Fibroblast of skin of back (primary cell): ENCODE data around the gene LHX3.
A peak's percentile ranks its signal among the peaks of the same experiment; 100 is the strongest.

Source experiments
- DNase-seq: peaks from one replicate; pipeline ENCODE4 v3.0.0-alpha.2; 2013

LHX3 gene

DNA sequence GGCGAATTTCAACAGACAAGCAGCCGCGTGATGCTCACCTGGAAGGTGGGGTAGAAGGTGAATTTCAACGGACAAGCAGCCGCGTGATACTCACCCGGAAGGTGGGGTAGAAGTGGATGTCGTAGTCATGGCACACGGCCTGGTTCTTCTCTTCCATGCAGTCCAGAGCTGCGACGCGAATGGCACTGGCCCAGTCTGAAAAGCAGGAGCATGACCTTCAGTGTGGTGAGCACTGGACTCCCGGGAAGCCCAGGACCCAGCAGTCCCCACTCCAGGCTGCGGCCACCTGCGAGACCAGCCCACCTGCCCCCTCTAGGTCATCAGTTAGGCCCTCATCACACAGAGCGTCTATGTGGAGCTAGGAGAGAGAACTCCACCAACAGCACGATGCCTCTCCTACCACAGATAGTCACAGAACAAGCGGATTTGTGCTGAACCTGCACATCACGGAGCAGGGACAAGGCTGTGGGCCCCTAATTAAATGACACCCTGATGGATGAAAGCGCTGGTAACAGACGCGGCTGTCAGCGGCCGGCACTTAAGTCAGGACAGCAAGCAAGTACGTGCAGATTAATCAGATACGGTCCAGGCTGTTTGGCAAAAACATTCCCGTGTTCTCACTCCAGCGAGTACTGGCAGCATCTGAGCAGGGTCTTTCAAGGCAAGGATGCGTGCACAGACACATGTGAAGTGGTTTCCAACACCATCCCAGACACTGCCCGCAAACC, 21.9 kb upstream of the LHX3 start:
- no peak for DNase-seq

DNA sequence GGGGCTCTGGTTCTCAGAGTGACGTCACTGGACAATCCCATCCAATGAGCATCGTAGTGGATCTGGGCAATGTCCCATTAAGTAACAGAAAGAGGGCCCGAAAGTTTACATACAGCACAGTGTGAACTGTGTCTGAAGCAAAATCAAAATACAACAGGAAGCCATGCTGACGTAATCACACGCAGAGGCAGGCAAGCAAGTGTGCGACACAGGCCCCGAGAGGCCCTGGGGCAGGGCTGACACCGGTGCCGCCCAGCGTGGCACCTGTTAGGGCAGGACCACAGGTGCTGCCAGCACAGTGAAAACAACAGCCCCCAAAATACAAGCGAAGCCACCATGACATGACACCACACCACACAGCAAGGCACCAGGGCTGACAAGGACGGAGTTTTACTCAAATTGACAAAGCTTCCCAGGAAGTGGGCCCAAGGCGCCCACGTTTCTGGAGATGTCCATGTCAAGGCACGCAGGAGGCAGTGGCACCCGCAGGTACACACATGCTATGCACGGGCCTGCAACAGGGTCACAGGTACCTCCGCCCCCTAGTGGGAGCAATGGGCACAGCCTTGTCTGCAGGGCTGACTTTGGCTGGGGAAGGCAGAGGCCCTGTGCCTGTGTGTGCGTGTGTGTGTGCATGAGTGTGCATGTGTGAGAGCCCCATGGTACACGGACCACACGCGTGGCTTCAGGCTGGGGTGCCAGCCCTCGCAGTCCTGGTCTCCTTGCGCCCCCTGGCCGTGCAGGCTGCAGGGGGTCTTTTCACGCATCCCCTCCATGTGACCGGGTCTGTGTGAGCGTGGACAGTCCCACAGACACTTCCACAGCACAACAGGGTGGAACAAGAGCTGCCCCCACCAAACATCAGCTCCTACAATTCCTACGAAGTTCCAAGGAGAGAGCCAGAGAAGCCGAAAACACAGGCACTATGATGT, 21.1 kb upstream of the LHX3 start:
- DNase-seq: peak; percentile 39

DNA sequence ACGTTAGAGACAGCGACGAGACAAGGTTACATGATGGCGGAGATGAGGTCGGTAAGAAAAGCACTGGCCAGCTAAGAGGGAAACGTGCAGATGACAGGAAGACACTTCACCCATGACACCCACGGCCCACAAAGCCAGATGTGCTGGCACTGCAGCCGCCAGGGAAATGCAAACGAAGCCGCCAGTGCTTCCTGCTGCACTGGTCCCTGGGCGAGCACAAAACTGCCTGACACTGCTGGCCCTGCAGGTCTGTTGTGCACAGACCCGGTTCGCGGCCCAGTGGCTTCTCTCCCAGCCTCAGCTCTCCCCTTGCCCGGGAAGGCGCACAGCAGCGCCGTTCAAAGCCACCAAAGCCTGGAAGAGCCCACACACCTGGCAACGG, 20.4 kb upstream of the LHX3 start:
- DNase-seq: no peak

DNA sequence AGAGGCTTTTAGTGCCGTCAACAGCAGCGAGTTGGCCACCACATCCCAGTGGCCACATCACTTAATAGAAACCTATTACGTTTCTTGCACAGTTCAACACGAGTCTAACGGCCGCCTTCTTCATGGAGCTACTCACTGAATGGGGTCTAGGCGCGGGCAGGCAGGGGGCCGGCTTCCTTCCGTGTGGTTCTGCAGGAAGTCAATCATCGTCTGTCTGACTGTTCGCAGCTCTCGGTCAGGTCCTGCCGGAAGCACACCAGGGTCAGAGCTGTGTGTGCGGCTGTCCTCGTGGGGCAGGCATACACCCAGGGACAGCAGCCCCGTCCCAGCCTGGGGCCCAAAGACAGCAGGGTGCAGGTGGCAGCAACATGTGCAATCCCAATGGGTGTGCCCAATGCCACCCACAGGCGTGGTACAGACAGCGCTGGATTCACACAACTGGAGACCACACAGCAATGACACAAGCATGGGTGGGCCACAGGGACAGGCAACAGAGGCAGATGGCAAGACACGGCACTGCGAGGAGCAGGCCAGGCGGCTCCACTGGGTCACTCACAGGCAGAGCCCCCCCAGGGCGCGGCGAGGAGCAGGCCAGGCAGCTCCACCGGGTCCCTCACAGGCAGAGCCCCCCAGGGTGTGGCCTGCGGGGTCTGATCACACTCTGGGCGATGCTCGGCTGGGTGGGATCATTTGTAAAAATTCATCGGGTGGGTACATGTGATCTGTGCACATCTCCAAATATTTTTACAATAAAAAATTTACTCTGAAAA, 19.1 kb upstream of the LHX3 start:
- no peak for DNase-seq

DNA sequence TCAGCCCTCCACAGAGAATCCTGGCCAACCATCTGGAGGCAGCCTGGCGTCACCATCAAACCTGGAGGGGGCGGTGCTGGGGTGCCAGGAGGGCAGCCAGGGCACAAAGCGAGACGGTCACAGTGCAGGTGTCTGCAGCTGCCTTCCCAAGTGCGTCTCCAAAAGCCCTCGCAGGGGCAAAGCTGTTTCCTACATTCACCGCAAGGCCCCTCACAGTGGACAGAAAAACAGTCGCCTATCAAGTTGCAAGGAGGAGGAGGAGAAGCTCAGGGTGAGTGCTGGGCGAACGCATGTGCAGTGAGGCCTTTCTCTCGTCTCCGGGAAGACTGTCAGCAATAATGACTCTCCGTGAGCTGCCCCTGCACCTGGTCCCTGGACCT, 18.0 kb upstream of the LHX3 start:
- DNase-seq: no peak

DNA sequence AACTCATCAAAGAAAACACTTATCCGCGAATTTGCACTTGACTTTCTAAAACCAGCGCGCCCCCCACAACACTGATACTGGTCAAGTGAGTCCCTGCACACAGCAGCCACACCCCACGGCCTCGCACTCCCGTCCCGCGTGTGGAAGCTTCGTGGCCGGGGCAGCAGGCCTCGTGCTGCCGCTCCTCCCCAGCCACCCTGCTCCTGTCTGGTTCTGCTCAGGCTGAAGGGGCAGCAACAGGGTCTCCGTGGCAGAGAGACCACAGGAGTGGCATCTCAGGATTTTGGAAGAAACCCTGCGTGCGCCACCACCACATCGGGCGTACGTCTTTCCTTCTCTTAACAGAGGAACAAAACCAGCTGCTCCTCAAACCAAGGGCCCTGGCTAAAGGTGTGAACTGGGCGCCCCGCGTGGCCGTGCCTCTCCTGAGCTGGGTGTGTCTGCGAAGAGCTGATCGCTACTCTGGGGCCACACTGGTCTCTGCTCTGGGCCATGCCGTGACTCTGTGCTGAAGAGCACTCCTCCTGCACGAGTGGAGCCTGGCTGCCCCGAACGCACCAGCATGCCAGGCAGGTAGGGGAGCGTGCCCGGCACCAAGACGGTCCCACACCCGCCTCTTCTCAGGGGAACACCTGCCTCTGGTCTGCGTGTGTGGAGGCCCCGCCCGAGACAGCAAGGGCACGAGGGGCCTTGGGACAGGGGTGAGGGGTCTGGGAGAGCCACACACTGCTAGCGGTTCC, 17.4 kb upstream of the LHX3 start:
- no peak for DNase-seq

DNA sequence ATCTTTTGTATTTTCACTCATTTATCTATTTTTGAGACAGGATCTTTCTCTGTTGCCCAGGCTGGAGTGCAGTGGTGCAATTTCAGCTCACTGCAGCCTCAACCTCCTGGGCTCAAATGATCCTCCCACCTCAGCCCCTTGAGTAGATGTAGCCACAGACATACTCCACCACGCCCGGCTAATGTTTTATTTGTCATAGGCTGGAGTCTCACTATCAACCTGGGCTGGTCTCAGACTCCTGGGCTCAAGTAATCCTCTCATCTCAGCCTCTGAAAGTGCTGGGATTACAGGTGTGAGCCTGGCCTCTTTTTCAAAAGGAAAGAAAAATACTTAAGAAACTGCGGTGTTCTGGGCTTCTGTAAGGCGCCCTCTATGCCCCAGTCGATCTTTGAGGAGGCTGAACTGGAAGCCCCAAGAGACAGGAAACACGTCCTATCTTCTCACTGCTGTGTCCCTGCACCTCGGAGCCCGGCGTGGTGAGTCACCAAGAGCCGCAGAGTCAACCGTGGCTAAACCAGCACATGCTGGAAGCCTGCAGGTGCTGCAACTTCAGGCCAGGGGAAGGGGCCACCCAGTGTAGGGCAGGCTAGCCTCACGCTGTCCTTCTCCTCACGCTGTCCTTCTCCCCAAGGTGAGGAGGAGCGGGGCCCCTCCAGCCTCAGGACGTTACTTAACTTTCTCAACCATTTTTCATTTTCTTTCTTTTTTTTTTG, 15.2 kb upstream of the LHX3 start:
- DNase-seq: peak; percentile 55

DNA sequence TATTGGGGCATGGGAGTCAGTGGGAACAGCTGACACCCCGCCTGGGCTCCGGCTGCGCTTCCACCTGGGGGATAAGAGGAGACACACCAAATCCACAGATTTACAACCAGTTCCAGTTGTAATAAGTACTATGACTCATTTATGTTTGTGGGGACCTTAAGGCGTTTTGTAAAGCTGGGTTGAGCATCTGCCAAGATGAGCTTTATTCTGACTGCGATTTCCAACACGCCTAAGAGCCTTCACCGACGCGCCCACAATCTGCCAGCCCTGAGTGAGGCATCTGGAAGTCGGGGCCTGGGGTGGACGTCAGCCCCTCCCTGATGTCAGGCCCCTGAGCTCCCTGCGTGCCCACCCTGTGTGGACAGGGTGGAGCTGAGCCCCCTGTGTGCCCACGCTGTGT, 14.3 kb upstream of the LHX3 start:
- peak; percentile 21 for DNase-seq

DNA sequence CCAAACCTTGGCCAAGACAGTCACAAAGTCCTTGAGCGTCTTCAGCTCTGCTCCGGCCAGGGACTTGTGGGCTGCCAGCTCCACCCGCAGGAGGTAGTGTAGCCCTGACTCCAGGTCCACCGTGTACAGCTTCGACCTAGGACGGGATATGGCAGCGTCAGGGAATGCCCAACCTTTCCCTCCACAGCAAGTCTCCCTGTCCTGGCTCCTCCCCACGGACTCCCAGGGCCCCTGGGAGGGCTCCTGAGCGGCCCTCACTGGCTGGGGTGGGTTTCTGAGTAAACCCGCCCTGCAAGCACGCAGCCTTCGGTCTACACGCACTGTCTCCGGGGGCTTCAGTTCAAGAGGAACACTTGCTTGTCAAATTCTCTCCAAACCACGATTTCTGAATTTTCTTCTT, 13.7 kb upstream of the LHX3 start:
- DNase-seq: no peak

DNA sequence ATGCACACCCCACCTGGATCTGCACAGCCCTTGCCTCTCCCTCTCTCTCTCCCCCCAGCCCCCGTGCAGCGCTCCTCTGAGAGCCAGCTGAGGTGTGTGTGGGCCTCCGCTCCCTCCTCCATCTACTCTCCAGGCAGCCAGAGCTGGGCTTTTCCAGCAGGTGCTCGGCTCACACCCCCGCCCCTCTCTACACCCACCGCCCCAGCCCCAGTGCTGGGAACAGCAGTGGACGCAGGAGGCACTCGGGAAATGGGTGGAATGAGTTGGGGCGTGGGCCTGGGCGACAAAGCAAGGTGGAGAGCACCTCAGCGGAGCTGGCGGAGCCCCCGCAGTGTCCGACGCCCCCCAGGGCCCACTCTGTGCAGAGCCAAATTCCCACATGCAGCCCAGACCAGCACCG, 13.3 kb upstream of the LHX3 start:
- DNase-seq: no peak

DNA sequence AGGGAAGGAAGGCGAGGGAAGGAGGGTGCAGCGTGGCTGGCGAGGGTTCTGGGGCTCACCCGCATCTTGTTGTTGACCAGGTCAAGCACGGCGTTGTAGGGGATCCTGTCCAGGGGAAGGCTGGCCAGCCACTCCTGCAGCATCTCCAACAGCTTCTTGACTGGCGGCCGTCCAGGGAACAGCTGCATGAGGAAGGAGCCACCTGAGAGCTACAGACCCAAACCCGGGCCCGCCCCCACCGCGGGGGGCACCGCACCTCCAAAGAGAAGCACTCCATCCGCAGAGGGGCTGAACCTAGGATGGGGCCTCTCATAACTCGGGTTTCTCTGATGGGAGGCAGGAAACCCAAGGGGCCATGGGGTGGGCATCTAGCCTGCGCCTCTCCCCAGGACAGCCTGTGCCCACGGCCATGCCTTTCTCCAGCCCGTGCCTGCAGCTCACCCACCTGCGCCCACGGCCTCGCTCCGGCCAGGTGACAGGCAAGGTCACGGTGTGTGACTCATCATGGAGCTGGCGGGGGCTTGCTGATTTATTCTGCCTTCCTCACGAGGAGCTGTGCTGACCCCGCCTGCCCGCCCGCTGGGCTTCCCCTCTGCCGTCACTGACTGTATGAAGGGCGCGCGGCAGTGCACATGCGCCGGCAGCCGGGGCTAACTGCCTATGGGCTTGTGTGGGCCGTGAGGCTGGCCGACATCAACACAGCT, 11.8 kb upstream of the LHX3 start:
- DNase-seq: no peak

DNA sequence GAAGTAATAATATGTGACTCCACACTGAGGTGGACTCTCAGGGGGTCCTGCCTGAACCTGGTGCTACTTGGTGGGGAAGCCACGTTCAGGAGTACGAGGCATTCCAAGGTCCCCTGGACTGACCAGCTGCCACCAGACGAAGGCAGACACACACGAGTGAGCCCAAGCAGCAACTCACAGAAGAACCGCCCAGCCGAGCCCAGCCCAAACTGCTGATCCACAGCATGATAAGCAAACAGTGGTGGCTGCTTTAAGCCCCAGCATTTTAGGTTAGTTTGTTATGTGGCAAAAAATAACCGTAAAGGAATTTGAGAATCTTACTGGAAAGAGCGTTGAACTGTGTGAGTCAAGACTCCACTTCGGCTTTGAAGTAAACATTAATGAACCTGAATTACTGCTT, 8.8 kb upstream of the LHX3 start:
- DNase-seq: no peak

DNA sequence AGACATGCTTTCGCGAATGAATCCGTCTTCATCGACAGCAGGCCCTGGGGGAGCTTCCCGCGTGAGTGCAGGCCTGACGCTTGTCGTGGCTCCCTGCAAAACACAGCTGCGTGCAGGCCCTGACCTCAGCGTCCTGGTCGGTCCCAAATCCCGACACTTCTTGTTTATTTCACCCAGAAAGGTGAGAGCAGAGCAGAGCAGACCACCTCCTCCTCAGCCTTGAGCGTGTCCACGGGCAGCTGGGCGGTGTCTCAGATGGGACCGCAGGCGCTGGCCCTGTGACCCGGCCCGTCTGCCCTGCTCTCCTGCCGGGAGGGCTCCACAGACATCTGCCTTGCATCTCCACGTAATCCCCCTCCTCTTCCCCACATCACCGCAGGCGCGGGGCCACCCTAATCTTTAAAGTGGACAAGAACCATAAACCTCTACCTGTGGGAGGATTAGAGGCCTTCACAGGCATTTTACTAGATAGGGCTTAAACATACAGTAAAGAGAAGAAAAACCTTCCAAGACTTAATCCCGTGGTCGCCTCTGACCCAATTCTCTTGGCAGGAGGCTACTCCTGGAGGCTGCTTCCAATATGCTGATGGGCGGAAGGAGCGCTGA, 7.5 kb upstream of the LHX3 start:
- no peak for DNase-seq

DNA sequence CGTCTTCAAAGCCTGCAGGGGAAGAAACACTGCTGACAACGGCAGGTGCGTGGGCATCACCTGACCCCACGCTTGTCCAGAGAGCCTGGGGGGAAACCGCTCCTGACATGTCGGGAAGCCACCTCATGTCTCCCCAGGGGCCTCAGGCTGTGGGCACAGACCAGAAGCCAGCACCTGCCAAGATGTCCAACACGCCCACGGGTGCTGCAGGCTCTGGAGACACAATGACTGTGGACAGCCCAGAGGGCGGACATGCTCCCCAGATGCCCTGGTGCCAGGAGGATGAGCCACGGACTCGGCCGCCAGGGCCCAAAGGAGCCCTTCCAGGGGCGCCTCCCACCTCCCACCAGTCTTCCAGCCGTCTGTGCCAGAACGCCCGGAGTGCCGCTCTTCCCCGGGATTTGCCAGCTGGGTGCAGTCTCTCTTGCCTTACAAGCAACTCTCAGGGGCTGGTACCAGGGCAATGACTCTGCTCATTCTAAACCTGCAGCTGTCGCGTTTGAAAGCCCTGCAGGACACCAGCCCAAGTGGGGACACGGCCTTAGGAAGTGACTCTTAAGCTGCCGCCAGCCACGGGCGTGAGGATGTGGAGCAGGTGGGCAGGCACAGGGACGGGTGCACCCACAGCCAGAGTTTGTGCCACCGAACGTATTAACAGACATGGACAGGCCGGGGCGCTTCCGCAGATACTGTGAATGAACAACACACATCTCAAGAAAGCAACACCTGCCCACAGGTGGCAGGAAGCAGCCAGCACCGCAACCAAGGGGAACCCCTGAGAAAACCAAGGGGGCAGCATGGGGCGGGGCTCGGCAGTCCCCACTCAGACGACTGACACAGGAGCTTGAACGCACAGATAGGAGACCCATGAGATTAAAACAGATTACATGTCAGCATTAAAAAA, 6.8 kb upstream of the LHX3 start:
- no peak for DNase-seq

DNA sequence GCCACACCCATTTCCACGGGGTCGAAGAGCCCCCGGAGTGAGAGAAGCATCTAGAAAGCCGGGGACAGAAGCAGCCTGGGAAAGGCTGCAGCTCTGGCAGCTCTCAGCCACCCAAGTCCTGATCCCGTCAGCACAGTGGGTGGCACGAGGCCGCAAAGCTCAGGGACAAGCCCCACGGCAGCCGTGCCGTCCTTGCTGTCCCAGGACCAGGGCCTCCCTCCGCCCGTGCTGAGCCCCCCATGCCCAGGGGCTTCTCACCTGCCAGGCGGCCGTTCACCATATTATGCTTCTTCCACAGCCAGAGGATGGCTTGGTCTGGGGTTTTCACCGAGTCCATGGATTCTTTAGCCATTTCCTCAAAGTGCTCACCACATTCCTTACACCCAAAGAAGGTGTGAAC, 6.1 kb upstream of the LHX3 start:
- DNase-seq: no peak

DNA sequence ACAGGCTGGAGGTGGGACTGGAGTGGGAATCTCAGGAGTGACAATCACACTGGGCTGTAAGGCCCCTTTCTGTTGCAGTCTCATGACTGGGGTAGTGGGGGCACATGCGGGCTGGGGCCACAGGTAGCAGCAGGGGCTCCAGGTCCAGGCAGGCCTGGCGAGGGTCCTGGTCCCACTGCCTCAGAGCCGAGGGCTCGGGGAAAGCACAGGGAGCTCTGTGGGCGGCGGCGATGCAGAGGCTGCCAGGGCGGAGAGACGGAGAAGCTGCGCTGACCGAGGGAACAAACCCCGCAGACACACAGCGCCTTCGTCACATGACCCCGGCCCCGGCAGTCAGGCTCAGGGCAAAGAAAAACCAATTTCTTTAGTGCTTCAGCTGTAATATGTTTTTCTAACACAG, 5.3 kb upstream of the LHX3 start:
- no peak for DNase-seq

DNA sequence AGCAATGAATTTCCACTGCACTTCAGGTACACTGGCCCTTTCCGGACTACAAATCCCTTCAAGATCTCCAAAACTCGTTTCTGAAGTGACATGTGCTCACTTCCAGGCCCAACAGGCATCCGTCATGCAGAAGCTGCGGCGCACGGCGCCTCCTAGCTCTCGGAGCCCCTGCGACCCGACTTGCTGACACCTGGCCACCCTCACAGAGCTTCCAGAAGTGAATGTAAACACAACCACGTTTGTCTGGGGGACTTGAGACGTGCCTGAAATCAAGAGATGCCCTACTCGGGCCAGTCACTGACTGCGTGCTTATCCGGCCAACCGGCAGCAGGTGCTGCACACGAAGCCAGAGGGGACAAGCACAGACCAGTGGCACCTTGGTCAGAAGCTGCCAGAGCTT, 4.9 kb upstream of the LHX3 start:
- no peak for DNase-seq

DNA sequence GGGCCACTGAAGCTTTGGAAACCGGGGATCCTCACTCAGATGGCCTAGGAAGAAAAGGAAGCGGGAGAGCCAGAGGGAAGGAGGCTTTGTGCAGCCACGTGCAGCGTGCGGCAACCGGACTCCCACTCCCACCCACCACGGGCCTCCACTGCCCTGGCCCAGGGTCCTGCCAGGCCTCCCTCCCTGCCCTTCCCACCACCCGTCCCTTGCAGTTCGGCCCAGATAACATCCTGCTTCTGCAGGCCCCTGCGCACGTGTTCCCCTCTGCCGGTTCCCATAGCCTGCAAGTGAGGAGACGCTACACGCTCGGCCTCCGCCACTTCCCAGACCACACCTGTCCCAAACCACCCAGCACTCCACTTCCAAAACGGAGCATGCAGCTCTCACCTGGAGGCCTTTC, 4.3 kb upstream of the LHX3 start:
- DNase-seq: no peak

DNA sequence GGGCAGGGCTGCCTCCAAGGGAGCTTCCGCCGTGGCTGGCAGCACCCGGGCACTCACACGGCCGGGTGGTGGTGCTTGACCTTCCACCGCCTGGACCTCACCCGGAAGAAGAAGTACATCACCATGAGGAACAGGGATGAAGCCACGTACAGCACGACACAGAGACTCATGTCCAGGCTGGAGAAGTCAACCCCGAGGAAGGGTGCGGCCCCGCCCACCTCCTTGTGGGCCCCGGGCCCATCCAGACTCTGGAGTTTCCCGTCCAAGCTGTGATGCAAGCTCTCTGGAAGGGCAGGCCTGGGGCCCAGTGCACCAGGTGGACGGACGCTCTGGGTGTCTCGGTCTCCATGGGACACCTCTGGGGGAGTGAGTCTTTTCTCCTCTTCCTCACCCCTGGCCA, 3.7 kb upstream of the LHX3 start:
- DNase-seq: no peak

DNA sequence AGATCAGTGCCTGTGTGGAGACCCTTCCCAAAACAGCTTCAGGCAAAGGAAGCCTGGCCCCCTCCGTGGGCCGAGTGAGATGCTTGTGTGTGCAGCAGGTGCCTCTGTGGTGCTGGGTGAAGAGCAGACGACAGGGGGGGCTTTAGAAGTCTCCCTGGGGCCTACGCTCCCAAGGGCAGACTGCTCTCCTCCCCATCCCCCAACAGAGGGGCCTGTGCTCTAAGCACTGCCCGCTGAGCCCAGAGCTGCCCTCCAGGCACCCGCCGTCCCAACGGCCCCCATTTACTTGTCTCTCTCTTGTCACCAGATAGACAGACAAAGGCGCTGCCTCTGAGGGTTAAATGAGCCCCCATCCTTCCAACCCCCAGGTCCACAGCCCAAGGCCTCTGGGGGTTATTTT, 2.7 kb upstream of the LHX3 start:
- DNase-seq: no peak
